Activated CD8-positive, alpha-beta memory T cell treated with anti-CD3 and anti-CD28 coated beads for 24 hours (primary cell): Measurements from ENCODE around the gene ARHGAP45.
A peak's percentile ranks its signal among the peaks of the same experiment; 100 is the strongest.

Experiments
- DNase-seq: peaks from one replicate; pipeline ENCODE4 v3.0.0-alpha.2; 2020

ARHGAP45 gene

DNA sequence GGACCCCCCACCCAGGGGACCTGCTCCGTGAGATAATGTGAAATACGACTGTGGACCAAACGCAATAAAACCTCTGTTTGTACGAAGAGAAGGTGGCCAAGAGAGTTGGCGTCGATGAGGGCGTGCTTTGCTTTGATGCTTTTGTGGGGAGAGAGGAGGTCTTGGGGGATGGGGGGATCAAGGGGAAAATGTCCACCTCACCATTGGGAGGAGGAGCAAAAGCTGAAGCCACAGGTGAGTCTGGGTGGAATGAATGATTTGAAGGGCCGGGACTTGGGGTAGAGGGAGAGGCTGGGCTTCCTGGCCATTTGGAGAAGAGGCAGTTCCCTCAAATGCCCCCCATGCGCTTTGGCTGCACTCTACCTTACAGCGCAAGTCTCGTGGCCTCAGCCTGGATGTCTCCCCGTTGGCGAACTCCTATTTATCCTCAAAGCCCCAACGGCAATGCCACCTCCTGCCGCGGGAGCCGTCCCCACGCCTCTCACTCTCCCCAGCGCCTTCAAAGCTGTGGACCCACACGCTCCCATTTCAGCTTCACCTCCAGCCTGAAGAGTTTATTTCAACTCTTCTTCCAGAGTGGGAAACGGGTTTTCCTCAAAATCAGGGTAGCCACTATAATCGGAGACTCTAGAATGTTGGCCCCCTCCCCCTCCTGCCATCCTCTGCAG lies 27.9 kb upstream of the ARHGAP45 start:
- DNase-seq, result no peak

DNA sequence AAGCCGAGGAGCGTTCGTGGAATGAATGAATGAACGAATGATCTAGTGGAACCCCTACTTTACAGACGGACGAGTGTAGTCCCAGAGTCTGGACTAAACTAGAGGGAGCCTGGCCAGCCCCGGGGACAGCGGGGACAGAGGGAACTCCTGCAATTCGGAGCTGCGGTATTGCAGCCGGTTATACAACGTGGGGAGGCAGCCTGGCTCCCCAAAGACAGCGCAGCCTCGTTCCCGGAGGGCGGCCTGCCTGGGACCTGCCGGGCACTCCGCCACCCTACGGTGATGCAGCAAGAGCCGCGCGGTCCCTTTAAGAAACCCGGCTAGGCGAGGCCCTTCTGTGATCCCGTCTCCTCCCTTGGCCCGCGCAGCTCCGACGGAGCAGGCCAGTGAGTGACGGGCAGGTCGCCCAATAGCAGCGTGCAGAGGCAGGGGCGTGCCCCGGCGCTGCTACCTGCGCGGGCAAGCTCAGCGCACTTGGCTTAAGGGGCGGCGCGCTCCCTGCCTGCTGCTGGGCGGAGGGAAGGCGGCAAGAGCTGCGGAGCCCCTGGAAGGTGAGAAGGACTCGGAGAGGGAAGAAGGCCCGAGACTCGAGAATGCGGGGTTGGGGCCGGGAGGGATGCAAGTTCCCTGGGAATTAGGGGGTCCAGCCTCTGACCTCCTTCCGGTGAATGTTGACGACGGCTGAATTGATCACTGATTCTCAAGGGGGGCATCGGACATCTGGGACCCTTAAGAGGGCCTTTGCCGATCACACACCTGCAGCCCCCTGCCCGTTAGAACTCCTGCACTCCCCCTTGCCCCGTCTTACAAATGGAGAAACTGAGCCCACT lies 27.1 kb upstream of the ARHGAP45 start, which contains the start of gene ABCA7:
Gene ABCA7 (plus strand): TSS at position 462 of the 830 bp plus-strand sequence. CDS start 1,255 bp downstream, outside the sequence.
- peak; percentile 100 for DNase-seq

DNA sequence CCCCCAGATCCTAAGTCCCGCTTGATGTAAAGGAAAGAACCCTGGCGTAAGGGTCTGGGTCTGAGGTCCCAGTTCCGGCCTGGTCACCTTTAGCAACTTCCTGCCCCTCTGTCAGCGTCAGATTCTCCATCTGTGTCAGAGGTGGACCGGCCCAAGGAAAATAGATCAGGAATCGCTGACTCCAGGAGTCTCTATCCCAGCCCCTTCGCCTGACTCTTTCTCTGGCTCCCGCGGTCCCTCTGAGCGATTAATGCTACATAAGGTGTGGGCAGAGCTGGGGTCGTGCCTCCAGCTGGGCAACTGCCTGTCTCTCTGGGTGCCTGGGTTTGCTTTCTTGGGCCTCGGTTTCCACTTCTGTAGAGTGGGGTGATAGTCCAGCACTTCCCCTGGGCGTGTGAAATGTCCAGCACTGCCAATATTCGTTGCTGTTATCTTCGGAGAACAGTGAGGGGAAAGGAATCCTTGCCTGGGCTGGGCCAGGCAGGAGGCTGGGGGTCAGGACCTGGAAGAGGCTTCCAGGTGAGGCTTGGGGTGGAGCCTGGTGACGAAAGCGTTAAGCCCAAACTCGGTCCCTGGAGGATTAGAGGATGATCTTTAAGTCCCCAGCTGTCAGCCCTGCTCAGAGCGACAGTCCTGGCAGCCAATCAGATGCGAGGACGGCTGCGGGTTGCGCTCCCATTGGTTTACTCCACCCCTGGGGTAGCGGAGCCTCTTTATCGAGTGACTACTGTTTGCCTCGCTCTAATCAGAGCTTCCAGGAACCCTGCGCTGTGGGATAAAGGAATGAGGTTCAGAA lies 26.3 kb upstream of the ARHGAP45 start:
- DNase-seq, result peak; percentile 94

DNA sequence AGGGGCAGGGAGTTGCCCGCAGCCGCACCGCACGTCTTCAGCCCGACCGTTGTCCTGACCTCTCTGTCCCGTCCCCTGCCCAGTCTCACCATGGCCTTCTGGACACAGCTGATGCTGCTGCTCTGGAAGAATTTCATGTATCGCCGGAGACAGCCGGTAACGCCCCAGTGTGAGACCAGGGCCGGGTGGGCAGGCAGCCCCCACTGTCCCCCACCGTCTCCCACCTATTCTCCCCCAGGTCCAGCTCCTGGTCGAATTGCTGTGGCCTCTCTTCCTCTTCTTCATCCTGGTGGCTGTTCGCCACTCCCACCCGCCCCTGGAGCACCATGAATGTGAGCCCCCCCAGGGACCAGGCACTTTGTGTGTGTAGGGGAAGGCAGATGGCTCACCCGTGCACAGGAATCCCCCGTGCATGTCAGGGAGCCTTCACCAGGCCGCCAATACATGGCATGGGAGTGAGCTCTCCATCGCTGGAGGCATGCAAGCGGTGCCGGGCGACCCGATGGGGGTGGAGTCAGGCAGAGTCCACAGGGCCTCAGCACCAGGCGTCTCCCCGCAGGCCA lies 25.6 kb upstream of the ARHGAP45 start:
- no peak for DNase-seq

DNA sequence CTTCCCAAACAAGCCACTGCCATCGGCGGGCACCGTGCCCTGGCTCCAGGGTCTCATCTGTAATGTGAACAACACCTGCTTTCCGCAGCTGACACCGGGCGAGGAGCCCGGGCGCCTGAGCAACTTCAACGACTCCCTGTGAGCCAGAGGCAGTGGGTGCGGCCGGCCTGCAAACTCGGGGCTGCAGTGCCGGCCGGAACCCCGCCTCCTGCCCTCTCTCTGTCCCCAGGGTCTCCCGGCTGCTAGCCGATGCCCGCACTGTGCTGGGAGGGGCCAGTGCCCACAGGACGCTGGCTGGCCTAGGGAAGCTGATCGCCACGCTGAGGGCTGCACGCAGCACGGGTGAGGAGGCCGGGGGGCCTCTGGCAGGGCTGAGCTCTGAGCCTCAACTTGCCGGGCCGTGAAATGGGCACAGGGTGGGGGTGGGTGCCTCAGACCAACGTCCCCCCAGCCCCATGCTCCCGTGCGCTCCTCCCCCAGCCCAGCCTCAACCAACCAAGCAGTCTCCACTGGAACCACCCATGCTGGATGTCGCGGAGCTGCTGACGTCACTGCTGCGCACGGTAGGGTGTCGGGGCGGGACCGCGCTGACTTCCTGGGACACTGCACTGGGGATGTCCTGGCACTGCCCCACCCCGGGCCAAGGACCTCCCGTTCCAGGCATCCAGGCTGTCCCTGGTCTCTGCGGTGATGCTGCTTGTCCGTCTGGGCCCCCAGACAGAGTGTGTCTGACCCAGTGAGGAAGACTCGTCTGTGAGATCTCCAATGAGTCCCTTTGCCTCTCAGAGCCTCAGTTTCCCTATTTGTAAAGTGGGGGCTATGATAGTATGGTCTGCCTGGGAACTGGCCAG lies 24.9 kb upstream of the ARHGAP45 start:
- no peak for DNase-seq

DNA sequence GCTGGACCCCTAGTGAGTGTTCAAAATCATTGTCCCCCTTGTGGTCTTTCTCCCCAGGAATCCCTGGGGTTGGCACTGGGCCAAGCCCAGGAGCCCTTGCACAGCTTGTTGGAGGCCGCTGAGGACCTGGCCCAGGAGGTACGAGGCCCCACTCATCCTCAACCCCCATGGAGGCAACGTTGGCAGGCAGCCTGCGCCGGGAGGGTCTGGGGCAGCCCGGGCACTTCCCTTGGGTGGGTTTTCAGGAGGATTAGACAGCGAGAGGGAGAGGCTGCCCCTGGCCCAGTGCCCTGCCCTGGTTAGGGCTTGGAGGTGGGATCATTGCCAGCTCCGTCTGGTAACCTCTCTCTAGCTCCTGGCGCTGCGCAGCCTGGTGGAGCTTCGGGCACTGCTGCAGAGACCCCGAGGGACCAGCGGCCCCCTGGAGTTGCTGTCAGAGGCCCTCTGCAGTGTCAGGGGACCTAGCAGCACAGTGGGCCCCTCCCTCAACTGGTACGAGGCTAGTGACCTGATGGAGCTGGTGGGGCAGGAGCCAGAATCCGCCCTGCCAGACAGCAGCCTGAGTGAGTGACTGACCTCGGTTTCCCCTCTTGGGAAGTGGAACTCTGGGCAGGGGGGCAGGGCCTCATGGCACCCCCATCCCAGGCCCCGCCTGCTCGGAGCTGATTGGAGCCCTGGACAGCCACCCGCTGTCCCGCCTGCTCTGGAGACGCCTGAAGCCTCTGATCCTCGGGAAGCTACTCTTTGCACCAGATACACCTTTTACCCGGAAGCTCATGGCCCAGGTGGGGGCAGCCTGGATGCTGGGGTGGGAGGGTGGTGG lies 24.1 kb upstream of the ARHGAP45 start:
- no peak for DNase-seq

DNA sequence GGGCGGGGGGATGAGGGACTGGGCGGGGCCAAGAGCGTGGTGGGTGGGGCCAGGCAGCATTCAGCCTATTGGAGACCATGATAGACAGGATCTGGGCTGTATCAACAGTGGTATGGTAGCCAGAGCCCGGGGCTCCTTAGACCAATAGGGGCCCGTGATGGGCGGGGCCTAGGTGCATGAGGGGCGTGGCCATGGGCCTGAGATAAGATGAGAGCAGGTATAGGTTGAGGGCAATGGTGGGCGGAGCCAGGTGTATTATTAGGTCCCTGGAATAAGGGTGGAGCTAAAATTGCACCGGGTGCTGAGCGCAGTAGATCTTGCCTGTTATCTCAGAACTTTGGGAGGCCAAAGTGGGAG lies 21.7 kb upstream of the ARHGAP45 start:
- no peak for DNase-seq

DNA sequence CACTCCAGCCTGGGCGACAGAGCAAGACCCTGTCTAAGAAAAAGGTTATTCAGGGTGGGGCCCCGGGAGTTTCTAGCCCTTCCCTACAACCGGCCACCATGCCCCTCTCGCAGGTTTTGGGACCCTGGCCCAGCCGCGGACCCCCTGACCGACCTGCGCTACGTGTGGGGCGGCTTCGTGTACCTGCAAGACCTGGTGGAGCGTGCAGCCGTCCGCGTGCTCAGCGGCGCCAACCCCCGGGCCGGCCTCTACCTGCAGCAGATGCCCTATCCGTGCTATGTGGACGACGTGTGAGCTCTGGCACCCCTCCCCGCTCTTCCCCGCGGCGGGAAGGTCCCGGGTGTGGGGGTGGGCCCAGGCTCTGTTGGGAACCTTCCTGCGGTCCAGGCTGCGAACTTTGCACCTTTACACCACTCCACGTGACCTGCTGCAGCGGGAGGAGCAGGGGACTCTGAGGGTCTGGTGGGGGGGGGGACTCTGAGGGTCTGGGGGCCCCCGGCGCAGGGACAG lies 20.8 kb upstream of the ARHGAP45 start:
- no peak for DNase-seq

DNA sequence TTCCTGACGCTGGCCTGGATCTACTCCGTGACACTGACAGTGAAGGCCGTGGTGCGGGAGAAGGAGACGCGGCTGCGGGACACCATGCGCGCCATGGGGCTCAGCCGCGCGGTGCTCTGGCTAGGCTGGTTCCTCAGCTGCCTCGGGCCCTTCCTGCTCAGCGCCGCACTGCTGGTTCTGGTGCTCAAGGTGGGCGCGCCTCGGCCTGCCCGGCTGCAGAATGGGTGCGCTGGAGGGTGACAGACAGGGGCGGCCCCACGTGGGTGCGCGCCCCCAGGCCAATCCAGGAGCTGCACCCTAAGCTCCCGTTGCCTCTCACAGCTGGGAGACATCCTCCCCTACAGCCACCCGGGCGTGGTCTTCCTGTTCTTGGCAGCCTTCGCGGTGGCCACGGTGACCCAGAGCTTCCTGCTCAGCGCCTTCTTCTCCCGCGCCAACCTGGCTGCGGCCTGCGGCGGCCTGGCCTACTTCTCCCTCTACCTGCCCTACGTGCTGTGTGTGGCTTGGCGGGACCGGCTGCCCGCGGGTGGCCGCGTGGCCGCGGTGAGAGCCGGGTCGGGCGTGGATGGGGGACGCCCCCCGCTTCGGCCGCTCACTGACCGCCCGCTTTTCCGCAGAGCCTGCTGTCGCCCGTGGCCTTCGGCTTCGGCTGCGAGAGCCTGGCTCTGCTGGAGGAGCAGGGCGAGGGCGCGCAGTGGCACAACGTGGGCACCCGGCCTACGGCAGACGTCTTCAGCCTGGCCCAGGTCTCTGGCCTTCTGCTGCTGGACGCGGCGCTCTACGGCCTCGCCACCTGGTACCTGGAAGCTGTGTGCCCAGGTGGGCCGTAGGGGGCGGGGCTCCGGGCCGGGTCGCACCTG lies 19.9 kb upstream of the ARHGAP45 start:
- DNase-seq, result no peak

DNA sequence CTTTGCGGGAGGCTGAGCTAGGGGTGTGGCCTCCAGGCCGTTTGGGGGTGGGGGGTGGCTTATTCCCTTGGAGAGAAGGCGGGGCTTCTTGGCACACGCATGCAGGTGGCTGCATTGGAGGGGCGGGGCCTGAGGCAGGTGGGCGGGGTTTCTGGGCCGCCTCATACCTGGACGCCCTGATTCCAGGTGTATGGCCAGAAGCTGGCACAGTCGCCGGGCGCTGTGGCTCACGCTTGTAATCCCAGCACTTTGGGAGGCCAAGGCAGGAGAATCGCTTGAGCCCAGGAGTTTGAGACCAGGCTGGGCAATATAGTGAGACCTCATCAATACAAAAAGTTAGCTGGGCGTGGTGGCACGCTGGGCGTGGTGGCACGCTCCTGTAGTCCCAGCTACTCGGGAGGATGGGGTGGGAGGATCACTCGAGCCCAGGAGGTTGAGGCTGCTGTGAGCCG lies 19.2 kb upstream of the ARHGAP45 start:
- no peak for DNase-seq

DNA sequence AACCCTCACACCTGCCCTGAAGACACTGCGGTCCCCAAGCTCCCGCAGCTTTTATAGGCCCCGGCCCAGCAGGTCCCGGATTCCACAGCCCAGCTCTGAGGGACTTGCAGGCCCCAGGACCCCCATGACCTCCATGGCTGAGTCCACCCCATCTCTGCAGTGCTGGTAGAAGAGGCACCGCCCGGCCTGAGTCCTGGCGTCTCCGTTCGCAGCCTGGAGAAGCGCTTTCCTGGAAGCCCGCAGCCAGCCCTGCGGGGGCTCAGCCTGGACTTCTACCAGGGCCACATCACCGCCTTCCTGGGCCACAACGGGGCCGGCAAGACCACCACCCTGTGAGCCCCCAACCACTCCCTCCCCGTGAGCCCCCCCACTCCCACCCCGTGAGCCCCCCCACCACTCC lies 17.9 kb upstream of the ARHGAP45 start:
- DNase-seq, result no peak

DNA sequence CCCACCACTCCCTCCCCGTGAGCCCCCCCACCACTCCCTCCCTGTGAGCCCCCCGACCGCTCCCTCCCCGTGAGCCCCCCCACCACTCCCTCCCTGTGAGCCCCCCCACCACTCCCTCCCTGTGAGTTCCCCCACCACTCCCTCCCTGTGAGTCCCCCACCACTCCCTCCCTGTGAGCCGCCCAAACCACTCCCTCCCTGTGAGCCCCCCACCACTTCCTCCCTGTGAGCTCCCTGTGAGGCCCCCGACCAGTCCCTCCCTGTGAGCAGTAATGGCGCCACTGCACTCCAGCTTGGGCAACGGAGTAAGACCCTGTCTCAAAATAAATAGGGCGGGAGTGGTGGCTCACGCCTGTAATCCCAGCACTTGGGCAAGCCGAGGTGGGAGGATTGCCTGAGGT lies 17.2 kb upstream of the ARHGAP45 start:
- no peak for DNase-seq

DNA sequence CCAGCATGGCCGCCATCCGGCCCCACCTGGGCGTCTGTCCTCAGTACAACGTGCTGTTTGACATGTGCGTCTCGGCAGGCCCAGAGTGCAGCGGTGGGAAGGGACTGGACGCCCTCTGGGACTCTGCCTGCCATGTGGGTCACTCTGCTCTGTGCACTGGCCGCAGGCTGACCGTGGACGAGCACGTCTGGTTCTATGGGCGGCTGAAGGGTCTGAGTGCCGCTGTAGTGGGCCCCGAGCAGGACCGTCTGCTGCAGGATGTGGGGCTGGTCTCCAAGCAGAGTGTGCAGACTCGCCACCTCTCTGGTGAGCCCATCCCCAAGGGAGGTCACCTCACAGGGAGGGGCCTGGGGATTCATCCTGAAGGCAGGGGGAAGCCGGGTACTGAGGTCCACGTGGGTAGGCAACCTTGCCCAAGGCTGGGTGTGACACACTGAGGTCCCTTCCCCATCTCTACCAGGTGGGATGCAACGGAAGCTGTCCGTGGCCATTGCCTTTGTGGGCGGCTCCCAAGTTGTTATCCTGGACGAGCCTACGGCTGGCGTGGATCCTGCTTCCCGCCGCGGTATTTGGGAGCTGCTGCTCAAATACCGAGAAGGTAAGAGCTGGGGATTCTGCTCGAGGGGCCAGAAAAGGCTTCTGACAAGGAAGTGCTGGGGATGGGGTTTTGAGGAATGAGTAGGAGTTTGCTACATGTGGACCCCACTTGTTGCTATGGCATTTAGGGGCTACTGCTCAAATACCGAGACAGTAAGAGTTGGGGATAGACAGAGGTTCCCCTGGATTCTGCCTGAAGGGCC lies 15.8 kb upstream of the ARHGAP45 start:
- DNase-seq, result no peak

DNA sequence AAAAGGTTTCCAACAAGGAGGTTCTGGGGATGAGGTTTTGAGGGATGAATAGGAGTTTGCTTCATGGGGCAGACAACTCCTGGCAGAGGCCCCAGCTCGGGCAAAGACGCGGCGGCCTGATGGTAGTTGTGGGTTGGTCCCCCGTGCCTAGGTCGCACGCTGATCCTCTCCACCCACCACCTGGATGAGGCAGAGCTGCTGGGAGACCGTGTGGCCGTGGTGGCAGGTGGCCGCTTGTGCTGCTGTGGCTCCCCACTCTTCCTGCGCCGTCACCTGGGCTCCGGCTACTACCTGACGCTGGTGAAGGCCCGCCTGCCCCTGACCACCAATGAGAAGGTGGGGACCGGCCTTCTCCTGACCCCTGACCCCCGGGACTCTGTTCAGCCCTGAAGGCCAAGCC lies 15.2 kb upstream of the ARHGAP45 start:
- DNase-seq, result no peak

DNA sequence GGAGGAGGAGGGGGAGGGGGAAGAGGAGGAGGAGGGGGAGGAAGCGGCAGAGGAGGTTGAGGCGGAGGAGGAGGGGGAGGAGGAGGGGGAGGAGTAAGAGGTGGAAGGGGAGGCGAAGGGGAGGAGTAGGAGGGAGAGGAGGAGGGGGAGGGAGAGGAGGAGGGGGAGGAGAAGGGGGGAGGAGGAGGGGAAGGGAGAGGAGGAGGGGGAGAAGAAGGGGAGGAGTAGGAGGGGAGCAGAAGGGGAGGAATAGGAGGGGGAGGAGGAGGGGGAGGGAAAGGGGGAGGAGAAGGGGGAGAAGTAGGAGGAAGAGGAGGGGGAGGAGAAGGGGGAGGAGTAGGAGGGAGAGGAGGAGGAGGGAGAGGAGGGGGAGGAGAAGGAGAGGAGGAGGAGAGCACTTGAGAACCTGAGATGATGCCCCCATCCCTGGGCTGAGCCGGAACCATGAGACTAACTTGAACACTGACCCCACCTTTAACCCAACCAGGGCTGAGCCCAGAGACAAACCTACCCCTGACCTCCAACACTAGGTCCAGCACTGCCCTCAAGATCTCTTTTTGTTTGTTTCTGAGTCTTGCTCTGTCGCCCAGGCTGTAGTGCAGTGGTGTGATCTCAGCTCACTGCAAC lies 14.5 kb upstream of the ARHGAP45 start:
- no peak for DNase-seq

DNA sequence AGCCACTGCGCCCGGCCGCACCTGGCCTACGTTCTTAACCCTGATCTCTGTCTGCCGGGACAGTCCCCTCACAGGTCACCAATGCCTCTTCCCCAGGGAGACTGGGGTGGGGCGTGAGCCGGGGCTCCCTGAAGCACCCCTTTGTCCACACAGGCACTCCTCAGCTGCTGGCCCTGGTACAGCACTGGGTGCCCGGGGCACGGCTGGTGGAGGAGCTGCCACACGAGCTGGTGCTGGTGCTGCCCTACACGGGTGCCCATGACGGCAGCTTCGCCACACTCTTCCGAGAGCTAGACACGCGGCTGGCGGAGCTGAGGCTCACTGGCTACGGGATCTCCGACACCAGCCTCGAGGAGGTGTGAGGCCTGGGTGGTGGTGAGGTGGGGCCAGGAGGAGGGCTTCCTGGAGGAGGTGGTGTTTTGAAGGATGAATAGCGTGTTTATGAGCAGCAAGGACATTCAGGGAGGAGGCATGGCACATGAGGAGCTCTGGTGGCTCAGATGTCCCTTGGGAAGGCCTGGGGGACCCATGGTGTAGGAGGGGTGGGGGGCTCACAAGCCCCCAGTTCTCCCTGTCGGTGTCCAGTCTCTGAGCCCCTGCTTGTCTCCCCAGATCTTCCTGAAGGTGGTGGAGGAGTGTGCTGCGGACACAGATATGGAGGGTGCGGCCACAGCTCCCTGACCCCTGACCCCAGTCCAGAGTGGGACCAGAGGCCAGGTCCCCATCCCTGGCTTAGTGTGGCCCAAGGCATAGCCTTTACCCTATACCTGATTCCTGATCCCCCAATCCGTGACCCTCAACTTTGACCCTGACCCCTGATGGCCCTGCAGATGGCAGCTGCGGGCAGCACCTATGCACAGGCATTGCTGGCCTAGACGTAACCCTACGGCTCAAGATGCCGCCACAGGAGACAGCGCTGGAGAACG lies 13.5 kb upstream of the ARHGAP45 start:
- DNase-seq, result no peak
